Right cardiac atrium (tissue), 5 donors: ENCODE measurements around the gene ATP12A. TPM values are rescaled to one million over a fixed set of nuclear protein-coding genes. Genes with fewer than 3 reads are reported as not detected.

Source experiments
- ATAC-seq, 2 donors: fragments of 200-7000 bp; cut with Tn5 transposase; one replicate each; pipeline versions ENCODE4 v1.8.0 to v1.9.1; 2020; ENCODE audit warnings: moderate library complexity in 2 of 2, mild to moderate bottlenecking in 1 of 2
- DNase-seq, 3 donors: peaks; one replicate each; pipeline ENCODE4 v3.0.0-alpha.2; 2020
- H3K27ac ChIP-seq: one replicate; pipeline ENCODE4 v1.5.1; 2013; ENCODE audit warnings: mild to moderate bottlenecking, low read length, control low read depth, moderate library complexity
- H3K27me3 ChIP-seq: one replicate; pipeline ENCODE4 v1.6.1; 2013; ENCODE audit not compliant: control insufficient read depth, insufficient read depth
- H3K4me1 ChIP-seq: one replicate; pipeline ENCODE4 v1.6.1; 2013; ENCODE audit warnings: low read length; ENCODE audit not compliant: control insufficient read depth, insufficient read depth
- H3K4me3 ChIP-seq: one replicate; pipeline ENCODE4 v1.5.1; 2013; ENCODE audit warnings: low read length, control low read depth
- H3K9me3 ChIP-seq: one replicate; pipeline ENCODE4 v1.6.1; 2013; ENCODE audit warnings: low read length; ENCODE audit not compliant: control insufficient read depth
- WGBS: extraction: QIAGEN DNeasy Blood & Tissue Kit; methylation state at CpG from one replicate; pipeline ENCODE4 v1.1.7; 2013; 5-methylcytosine and 5-hydroxymethylcytosine counted together
- intact Hi-C, 4 donors: fragments of 100-400 bp; cut with DNase I; formaldehyde crosslinking; loops; one replicate each; pipeline versions ENCODE4 v1.11.0 to v1.14.0; 2022 to 2023
- polyA plus RNA-seq: library from polyadenylated mRNA; stranded (reverse); fragments of 200-250 nt; gene quantifications from one replicate; pipeline ENCODE4 v1.2.3, GENCODE V29; 2013
- total RNA-seq, 4 donors: library from RNA; stranded (reverse); fragmentation: NEBNext Ultra II Directional; extraction: Animal tissue kit (Norgen Biotek cat#: 25700); gene quantifications; one replicate each; pipeline ENCODE4 v1.2.1, GENCODE V29; 2021
- donor health status: healthy with polysubstance abuse.
- donor health status: DM: no; HTN: yes; CAD: no.
- donor health status: DM: no; HTN: no; CAD: no.
- donor health status: DM: no; HTN: yes; CAD: no; lungs with severe emphysema.
- donor health status: DM: yes; HTN: yes; CAD: no.

Gene ATP12A
- total and polyA plus RNA-seq, 5 donors: not detected

DNA sequence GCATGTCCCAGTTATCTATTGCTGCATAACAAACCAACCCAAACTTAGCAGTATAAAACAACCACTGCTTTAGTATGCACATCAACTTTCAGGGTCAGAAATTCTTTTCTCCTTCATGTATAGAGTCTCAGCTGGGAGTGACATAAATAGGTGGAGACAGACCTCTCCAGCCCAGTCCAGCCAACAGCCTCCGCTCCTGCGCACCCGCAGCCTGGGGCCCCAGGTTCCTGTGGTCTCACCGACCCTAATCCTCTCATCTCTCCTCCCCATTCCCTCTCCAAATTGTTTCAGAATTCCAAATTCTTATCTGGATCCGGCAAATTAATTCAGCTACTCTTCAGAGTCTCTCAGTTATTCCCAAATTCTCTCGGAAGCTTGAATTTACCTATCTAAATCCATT lies 522 bp upstream of the ATP12A start:
- H3K4me1 ChIP-seq: no peaks in the 10 kb centered on the region
- ATAC-seq (no peak), DNase-seq (no peak)
- intact Hi-C loops: loop anchor here in 1 of 4 donors (10.0 kb wide), 1 partner anchor 285 kb away; no protein-coding TSS in a partner anchor
- H3K27me3 ChIP-seq: peaks cover 4% of the 10 kb centered on the region
- H3K27ac ChIP-seq: no peak overlapping the region
- WGBS: 63% methylated on average over 6 of the region's 6 CpGs
- H3K9me3 ChIP-seq: no peaks in the 10 kb centered on the region
- no peak overlapping the region for H3K4me3 ChIP-seq

DNA sequence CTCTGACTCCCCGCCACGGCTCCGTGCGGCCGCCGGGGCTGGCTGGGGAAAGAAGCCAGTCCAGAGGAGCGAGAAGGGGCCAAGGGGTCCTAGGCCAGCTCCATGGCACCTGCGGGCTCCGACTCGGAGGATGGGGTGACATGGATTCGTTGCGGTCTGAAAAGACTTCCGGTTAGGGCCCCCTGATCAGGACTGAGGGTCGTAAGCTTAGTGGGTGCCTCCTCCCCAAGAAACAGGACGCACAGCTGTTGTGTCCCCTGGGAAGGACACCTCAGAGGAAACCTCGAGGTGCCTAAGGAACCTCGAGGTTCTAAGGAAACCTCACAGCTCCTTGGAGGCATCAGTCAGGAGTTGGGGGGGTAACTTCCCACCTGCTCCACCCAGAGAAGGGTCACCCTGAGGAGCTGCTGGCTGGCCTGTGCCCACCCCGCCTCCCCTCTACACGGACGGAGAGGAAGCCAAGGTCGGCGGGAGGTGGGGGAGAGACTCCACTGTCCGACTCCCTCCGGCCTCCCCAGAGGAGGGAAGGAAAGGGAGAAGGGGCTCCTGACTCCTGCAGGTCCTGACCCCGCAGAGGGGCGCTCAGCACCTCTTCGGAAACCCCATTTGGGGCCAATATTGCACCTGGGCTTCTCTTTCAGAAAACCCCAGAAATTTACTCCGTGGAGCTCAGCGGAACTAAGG lies 855 bp downstream of the ATP12A start:
- WGBS: 44% methylated on average over 29 of the region's 29 CpGs
- Histone ChIP-seq H3K27me3 (peaks cover 4% of the 10 kb centered on the region), H3K4me3 (no peak overlapping the region), H3K27ac (no peak overlapping the region), H3K9me3 (no peaks in the 10 kb centered on the region), H3K4me1 (no peaks in the 10 kb centered on the region)
- intact Hi-C loops: loop anchor here in 1 of 4 donors (10.0 kb wide), 1 partner anchor 284 kb away; no protein-coding TSS in a partner anchor
- no peak for DNase-seq
- ATAC-seq: no peak

GRCh38 chr13:24681930-24682329 lies 1.7 kb downstream of the ATP12A start:
- peaks cover 4% of the 10 kb centered on the region for H3K27me3 ChIP-seq
- no peak overlapping the region for H3K4me3 ChIP-seq
- WGBS: 91% methylated on average over 1 of the region's 1 CpG
- intact Hi-C loops: loop anchor here in 1 of 4 donors (10.0 kb wide), 1 partner anchor 283 kb away; no protein-coding TSS in a partner anchor
- H3K4me1 ChIP-seq: no peaks in the 10 kb centered on the region
- DNase-seq: no peak
- no peak for ATAC-seq
- H3K27ac ChIP-seq: no peak overlapping the region
- H3K9me3 ChIP-seq: no peaks in the 10 kb centered on the region

GRCh38 chr13:24682353-24682752 lies 2.1 kb downstream of the ATP12A start:
- DNase-seq (no peak), ATAC-seq (no peak)
- peaks cover 4% of the 10 kb centered on the region for H3K27me3 ChIP-seq
- intact Hi-C loops: loop anchor here in 1 of 4 donors (10.0 kb wide), 1 partner anchor 282 kb away; no protein-coding TSS in a partner anchor
- H3K4me3 ChIP-seq: no peak overlapping the region
- H3K4me1 ChIP-seq: no peaks in the 10 kb centered on the region
- H3K27ac ChIP-seq: no peak overlapping the region
- WGBS: 44% methylated on average over 2 of the region's 2 CpGs
- no peaks in the 10 kb centered on the region for H3K9me3 ChIP-seq

DNA sequence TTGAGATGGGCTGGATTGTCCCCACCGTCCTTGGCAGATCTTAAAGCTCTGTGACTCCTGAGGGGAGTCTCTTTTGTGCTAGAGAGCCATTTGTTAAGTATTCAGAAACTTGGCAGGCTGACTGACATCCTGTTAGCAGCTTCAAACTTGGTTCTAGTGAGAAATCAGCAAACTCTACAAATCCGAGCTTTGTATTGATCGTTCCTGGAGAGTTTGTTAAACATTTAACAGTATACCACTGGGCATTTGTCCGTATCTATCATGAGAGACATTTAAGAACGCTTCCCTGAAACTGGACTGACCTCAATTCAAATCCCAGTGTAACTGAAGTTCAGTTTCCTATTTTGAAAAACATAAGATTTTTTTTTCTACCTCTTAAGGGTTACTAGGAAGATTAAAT lies 3.1 kb downstream of the ATP12A start:
- Histone ChIP-seq H3K4me1 (no peaks in the 10 kb centered on the region), H3K27ac (no peak overlapping the region), H3K27me3 (no peaks in the 10 kb centered on the region), H3K4me3 (no peak overlapping the region), H3K9me3 (no peaks in the 10 kb centered on the region)
- DNase-seq: no peak
- intact Hi-C loops: loop anchor here in 1 of 4 donors (10.0 kb wide), 1 partner anchor 281 kb away; no protein-coding TSS in a partner anchor
- ATAC-seq: no peak
- 40% methylated on average over 5 of the region's 5 CpGs for WGBS

DNA sequence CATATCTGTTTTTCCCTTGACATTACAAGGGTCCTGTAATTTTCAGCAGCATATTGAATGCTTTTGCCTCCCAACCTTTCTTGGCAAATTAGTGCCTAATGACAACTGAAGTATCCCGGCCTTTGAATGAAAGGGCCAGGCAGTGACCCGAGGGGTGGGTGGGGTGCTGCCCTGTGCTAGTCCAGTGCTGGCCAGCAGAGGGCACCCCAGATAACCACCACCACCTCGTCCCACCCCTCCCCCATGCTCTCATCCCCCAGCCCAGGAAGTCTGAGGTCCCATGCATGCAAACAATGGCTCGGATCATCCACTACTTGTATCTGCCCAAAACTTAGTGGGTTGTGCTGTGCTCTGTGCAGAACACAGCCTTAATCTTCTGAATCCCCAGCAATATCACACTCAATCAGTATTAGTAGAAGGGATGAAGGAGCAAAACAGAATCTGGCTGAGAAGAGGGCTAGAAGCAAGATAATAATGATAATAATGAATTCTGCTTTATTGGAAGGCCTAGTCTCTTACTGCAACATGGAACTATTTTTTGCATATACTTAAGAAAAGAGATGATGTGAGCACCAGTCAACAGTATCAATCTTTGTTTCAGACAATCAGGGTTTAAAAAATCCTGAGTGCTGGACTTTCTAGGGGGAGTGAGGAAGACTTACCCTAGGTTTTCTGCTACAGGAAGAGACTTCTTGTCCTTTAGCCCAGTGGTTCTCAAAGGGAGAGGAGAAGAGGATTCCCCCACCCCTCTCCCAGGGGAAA lies 3.8 kb downstream of the ATP12A start:
- intact Hi-C loops: loop anchor here in 1 of 4 donors (10.0 kb wide), 1 partner anchor 281 kb away; no protein-coding TSS in a partner anchor
- Histone ChIP-seq H3K9me3 (no peaks in the 10 kb centered on the region), H3K27ac (no peak overlapping the region), H3K27me3 (no peaks in the 10 kb centered on the region), H3K4me3 (no peak overlapping the region), H3K4me1 (no peaks in the 10 kb centered on the region)
- ATAC-seq (peak; percentile 79 to 89), DNase-seq (peak; percentile 63 to 83 (median 79))
- 6% methylated on average over 4 of the region's 4 CpGs for WGBS

DNA sequence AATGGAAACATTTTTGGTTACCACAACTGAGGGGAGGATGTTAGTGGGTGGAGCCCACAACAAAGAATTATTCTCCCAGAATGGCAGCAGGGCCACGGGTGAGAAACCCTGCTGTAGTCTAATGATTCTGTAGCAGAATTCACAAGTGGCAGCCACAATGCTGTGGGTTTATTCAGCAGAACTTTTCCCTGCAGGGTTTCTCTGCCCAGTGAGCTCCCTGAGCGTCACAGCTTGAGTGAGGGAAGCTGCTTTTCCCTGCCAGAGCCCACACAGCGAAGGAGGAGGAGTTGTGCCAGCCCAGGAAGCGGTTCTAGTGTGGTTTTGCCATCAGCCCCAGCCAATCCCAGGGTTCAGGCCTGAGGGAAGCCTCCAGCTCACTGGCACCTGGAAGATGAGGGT lies 4.4 kb downstream of the ATP12A start:
- Histone ChIP-seq H3K27ac (no peak overlapping the region), H3K9me3 (no peaks in the 10 kb centered on the region), H3K4me1 (no peaks in the 10 kb centered on the region), H3K4me3 (no peak overlapping the region), H3K27me3 (no peaks in the 10 kb centered on the region)
- 38% methylated on average over 4 of the region's 4 CpGs for WGBS
- no peak for DNase-seq
- intact Hi-C loops: loop anchor here in 1 of 4 donors (10.0 kb wide), 1 partner anchor 280 kb away; no protein-coding TSS in a partner anchor
- ATAC-seq: no peak

- ATAC-seq: no peak
- 85% methylated on average over 6 of the region's 6 CpGs for WGBS
- DNase-seq: no peak
- no peak overlapping the region for H3K27ac ChIP-seq
- H3K27me3 ChIP-seq: no peaks in the 10 kb centered on the region
- no peak overlapping the region for H3K4me3 ChIP-seq
- intact Hi-C loops: loop anchor here in 1 of 4 donors (10.0 kb wide), 1 partner anchor 279 kb away; no protein-coding TSS in a partner anchor
- H3K9me3 ChIP-seq: no peaks in the 10 kb centered on the region
- H3K4me1 ChIP-seq: no peaks in the 10 kb centered on the region
Measured at GRCh38 chr13:24685314-24685713, 5.1 kb downstream of the ATP12A start.

GRCh38 chr13:24687611-24688010 lies 7.4 kb downstream of the ATP12A start:
- Histone ChIP-seq H3K9me3 (no peaks in the 10 kb centered on the region), H3K27ac (no peak overlapping the region), H3K4me1 (peaks cover 3% of the 10 kb centered on the region), H3K4me3 (no peak overlapping the region), H3K27me3 (no peaks in the 10 kb centered on the region)
- 85% methylated on average over 7 of the region's 7 CpGs for WGBS
- DNase-seq (no peak), ATAC-seq (no peak)
- intact Hi-C loops: loop anchor here in 1 of 4 donors (10.0 kb wide), 1 partner anchor 277 kb away; no protein-coding TSS in a partner anchor

GRCh38 chr13:24688111-24688510 lies 7.9 kb downstream of the ATP12A start:
- 38% methylated on average over 10 of the region's 10 CpGs for WGBS
- no peaks in the 10 kb centered on the region for H3K27me3 ChIP-seq

GRCh38 chr13:24688950-24689349 lies 8.7 kb downstream of the ATP12A start:
- no peak overlapping the region for H3K4me3 ChIP-seq
- no peaks in the 10 kb centered on the region for H3K27me3 ChIP-seq
- no peak for DNase-seq
- intact Hi-C loops: loop anchor here in 1 of 4 donors (10.0 kb wide), 1 partner anchor 276 kb away; no protein-coding TSS in a partner anchor
- WGBS: 82% methylated on average over 11 of the region's 11 CpGs
- no peak overlapping the region for H3K27ac ChIP-seq
- ATAC-seq: no peak
- H3K4me1 ChIP-seq: peaks cover 3% of the 10 kb centered on the region
- H3K9me3 ChIP-seq: no peaks in the 10 kb centered on the region

More at GRCh38 chr13:24688111-24688510, 7.9 kb downstream of the ATP12A start:
- no peaks in the 10 kb centered on the region for H3K9me3 ChIP-seq
- no peak overlapping the region for H3K4me3 ChIP-seq
- H3K4me1 ChIP-seq: peaks cover 3% of the 10 kb centered on the region
- ATAC-seq (no peak), DNase-seq (no peak)
- intact Hi-C loops: loop anchor here in 1 of 4 donors (10.0 kb wide), 1 partner anchor 277 kb away; no protein-coding TSS in a partner anchor
- H3K27ac ChIP-seq: no peak overlapping the region
